Tibial nerve (tissue), 4 donors: Measurements from ENCODE around the gene SLC16A2. TPM values are rescaled to one million over a fixed set of nuclear protein-coding genes. Genes with fewer than 3 reads are reported as not detected.
"Not testable (repeated sequence)": the region's sequence is repeated elsewhere in the genome, so short reads cannot be mapped to it uniquely, and the experiment has no call there.

Source experiments
- DNase-seq, 2 donors: peaks; one replicate each; pipeline ENCODE4 v3.0.0-alpha.2; 2019; ENCODE audit warnings: low spot score in 2 of 2
- H3K27ac ChIP-seq, 4 donors: fragments of 200-600 bp; sonication (generic) in 3 of 4; one replicate each; pipeline ENCODE4 v1.5.1; 2017 to 2019; ENCODE audit warnings: mild to moderate bottlenecking in 1 of 4
- H3K27me3 ChIP-seq, 2 donors: fragments of 200-600 bp; sonication (generic) in 1 of 2; one replicate each; pipeline versions ENCODE4 v1.5.1 to v1.6.0; 2017 to 2019
- H3K36me3 ChIP-seq, 3 donors: fragments of 200-600 bp; sonication (generic); one replicate each; pipeline ENCODE4 v1.5.1; 2018 to 2019
- H3K4me1 ChIP-seq, 4 donors: fragments of 200-600 bp; sonication (generic) in 3 of 4; one replicate each; pipeline ENCODE4 v1.5.1; 2017 to 2019
- H3K4me3 ChIP-seq, 4 donors: fragments of 200-600 bp; sonication (generic) in 3 of 4; one replicate each; pipeline ENCODE4 v1.5.1; 2017 to 2019; ENCODE audit warnings: mild to moderate bottlenecking in 1 of 4, moderate library complexity in 1 of 4
- H3K9me3 ChIP-seq, 4 donors: fragments of 200-600 bp; sonication (generic) in 3 of 4; one replicate each; pipeline ENCODE4 v1.5.1; 2017 to 2019
- CTCF ChIP-seq, 5 experiments: fragments of 200-600 bp in 3 of 5; fragments of 450-650 bp in 2 of 5; sonication (generic) in 3 of 5; IDR thresholded peaks; one replicate each; pipeline ENCODE4 v1.5.1; 2016 to 2019; ENCODE audit warnings: antibody characterized with exemption in 5 of 5, mild to moderate bottlenecking in 3 of 5, moderate library complexity in 2 of 5
- EP300 ChIP-seq, 2 donors: sonication (generic); formaldehyde crosslinking; IDR thresholded peaks; one replicate each; pipeline ENCODE4 v1.6.1; 2017; ENCODE audit warnings: antibody characterized with exemption in 2 of 2, mild to moderate bottlenecking in 1 of 2
- POLR2A ChIP-seq, 2 donors: fragments of 450-650 bp; IDR thresholded peaks; one replicate each; pipeline ENCODE4 v1.6.1; 2017; ENCODE audit warnings: antibody characterized with exemption in 2 of 2, mild to moderate bottlenecking in 2 of 2, moderate library complexity in 2 of 2
- WGBS, 2 donors: methylation state at CpG; one replicate each; pipeline ENCODE4 v1.1.5; 2018; 5-methylcytosine and 5-hydroxymethylcytosine counted together
- total RNA-seq, 4 donors: library from RNA; depleted of rRNA; stranded (reverse); fragments of >200 nt; gene quantifications; one replicate each; pipeline ENCODE4 v1.1.0, GENCODE V29; 2016

SLC16A2 gene
- total RNA-seq, 4 donors from 2014 or later = 9.2 to 13.3 (median 10.8) TPM

- Histone ChIP-seq H3K27ac (no peak overlapping the region), H3K9me3 (no peaks in the 10 kb centered on the region)
- WGBS, 2 donors = 13 to 15% methylated on average over 1 of the region's 1 CpG
These were observed 37.4 kb downstream of the SLC16A2 start for GRCh38 chrX:74458736-74459135.

GRCh38 chrX:74461384-74461783 lies 40.1 kb downstream of the SLC16A2 start:
- no peak for DNase-seq
- 69 to 73% methylated on average over 4 of the region's 4 CpGs for WGBS, 2 donors

More at GRCh38 chrX:74458736-74459135, 37.4 kb downstream of the SLC16A2 start:
- Histone ChIP-seq H3K27me3 (peaks cover 0 to 5% of the 10 kb centered on the region in 2 donors), H3K4me1 (no peaks in the 10 kb centered on the region), H3K4me3 (no peak overlapping the region), H3K36me3 (no peaks in the 10 kb centered on the region)
- no peak for TF ChIP-seq EP300 (IDR thresholded peaks at IDR 0.05)
- no peak for TF ChIP-seq CTCF (IDR thresholded peaks at IDR 0.05)
- no peak for DNase-seq

GRCh38 chrX:74464722-74465121 lies 43.4 kb downstream of the SLC16A2 start:
- Histone ChIP-seq H3K4me1 (no peaks in the 10 kb centered on the region), H3K36me3 (no peaks in the 10 kb centered on the region), H3K4me3 (no peak overlapping the region), H3K9me3 (no peaks in the 10 kb centered on the region), H3K27me3 (no peaks in the 10 kb centered on the region), H3K27ac (no peak overlapping the region)
- TF ChIP-seq EP300 (IDR thresholded peaks at IDR 0.05) (no peak), CTCF (IDR thresholded peaks at IDR 0.05) (no peak), POLR2A (IDR thresholded peaks at IDR 0.05) (no peak)
- DNase-seq = no peak
- 92% methylated on average over 1 of the region's 1 CpG; no CpG with 5 or more reads in 1 of the 2 donors for WGBS, 2 donors

More at GRCh38 chrX:74461384-74461783, 40.1 kb downstream of the SLC16A2 start:
- Histone ChIP-seq H3K27me3 (peaks cover 0 to 5% of the 10 kb centered on the region in 2 donors), H3K4me1 (no peaks in the 10 kb centered on the region), H3K27ac (no peak overlapping the region), H3K9me3 (no peaks in the 10 kb centered on the region), H3K36me3 (no peaks in the 10 kb centered on the region), H3K4me3 (no peak overlapping the region)
- TF ChIP-seq CTCF (IDR thresholded peaks at IDR 0.05) (no peak), EP300 (IDR thresholded peaks at IDR 0.05) (no peak), POLR2A (IDR thresholded peaks at IDR 0.05) (no peak)

GRCh38 chrX:74465424-74465823 lies 44.1 kb downstream of the SLC16A2 start:
- Histone ChIP-seq H3K9me3 (no peaks in the 10 kb centered on the region), H3K36me3 (no peaks in the 10 kb centered on the region), H3K27me3 (no peaks in the 10 kb centered on the region), H3K4me3 (no peak overlapping the region), H3K4me1 (no peaks in the 10 kb centered on the region), H3K27ac (no peak overlapping the region)
- no peak for DNase-seq
- WGBS, 2 donors = 72 to 75% methylated on average over 1 of the region's 1 CpG
- TF ChIP-seq EP300 (IDR thresholded peaks at IDR 0.05) (no peak), POLR2A (IDR thresholded peaks at IDR 0.05) (no peak), CTCF (IDR thresholded peaks at IDR 0.05) (no peak)

GRCh38 chrX:74467656-74468055 lies 46.4 kb downstream of the SLC16A2 start:
- H3K4me3 ChIP-seq = no peak overlapping the region
- TF ChIP-seq CTCF (IDR thresholded peaks at IDR 0.05) (no peak), POLR2A (IDR thresholded peaks at IDR 0.05) (no peak), EP300 (IDR thresholded peaks at IDR 0.05) (no peak)
- H3K9me3 ChIP-seq = no peaks in the 10 kb centered on the region
- H3K27me3 ChIP-seq = no peaks in the 10 kb centered on the region
- DNase-seq = no peak
- no peaks in the 10 kb centered on the region for H3K4me1 ChIP-seq
- H3K36me3 ChIP-seq = no peaks in the 10 kb centered on the region
- no peak overlapping the region for H3K27ac ChIP-seq

GRCh38 chrX:74473116-74473515 lies 51.8 kb downstream of the SLC16A2 start:
- H3K27me3 ChIP-seq, H3K9me3 ChIP-seq, H3K36me3 ChIP-seq, H3K27ac ChIP-seq, DNase-seq, H3K4me1 ChIP-seq, H3K4me3 ChIP-seq: not testable (repeated sequence)
- WGBS, 2 donors = 81 to 91% methylated on average over 2 of the region's 2 CpGs
